Psoas muscle (tissue), 8 donors: ENCODE results near the gene ARL15. TPM values are rescaled to one million over a fixed set of nuclear protein-coding genes. Genes with fewer than 3 reads are reported as not detected.

Experiments used
- ATAC-seq, 4 donors: fragments of 200-7000 bp; cut with Tn5 transposase; one replicate each; pipeline ENCODE4 v1.9.1; 2020; ENCODE audit warnings: moderate library complexity in 3 of 4, mild to moderate bottlenecking in 2 of 4
- DNase-seq, 2 donors: peaks; one replicate each; pipeline ENCODE4 v3.0.0-alpha.2; 2020
- H3K27ac ChIP-seq: fragments of 200-600 bp; one replicate; pipeline ENCODE4 v1.8.0; 2022
- H3K27me3 ChIP-seq, 3 donors: fragments of 200-600 bp in 1 of 3; one replicate each; pipeline versions ENCODE4 v1.6.1 to v1.8.0; 2013 to 2022; ENCODE audit warnings: low read length in 2 of 3, mild to moderate bottlenecking in 2 of 3, moderate library complexity in 1 of 3; ENCODE audit not compliant: insufficient read depth in 3 of 3
- H3K36me3 ChIP-seq, 2 donors: fragments of 200-600 bp in 1 of 2; one replicate each; pipeline versions ENCODE4 v1.6.1 to v1.8.0; 2013 to 2022; ENCODE audit warnings: low read depth in 1 of 2, mild to moderate bottlenecking in 1 of 2, moderate library complexity in 1 of 2; ENCODE audit not compliant: insufficient read depth in 1 of 2
- H3K4me1 ChIP-seq: fragments of 200-600 bp; one replicate; pipeline ENCODE4 v1.8.0; 2022
- H3K4me3 ChIP-seq: fragments of 200-600 bp; one replicate; pipeline ENCODE4 v1.8.0; 2022; ENCODE audit warnings: mild to moderate bottlenecking
- H3K9me3 ChIP-seq: fragments of 200-600 bp; one replicate; pipeline ENCODE4 v1.8.0; 2022
- WGBS, 3 donors: extraction: QIAGEN DNeasy Blood & Tissue Kit; methylation state at CpG; one replicate each; pipeline versions ENCODE4 v1.1.6 to v1.1.7; 2013; 5-methylcytosine and 5-hydroxymethylcytosine counted together
- intact Hi-C, 2 donors: fragments of 100-400 bp; cut with DNase I; formaldehyde crosslinking; loops; one replicate each; pipeline versions ENCODE4 v1.11.0 to v1.14.2; 2022
- polyA plus RNA-seq, 3 donors: library from polyadenylated mRNA; stranded (reverse); fragments of 200-250 nt; gene quantifications; one replicate each; pipeline ENCODE4 v1.2.3, GENCODE V29; 2013
- total RNA-seq, 4 donors: library from RNA; stranded (reverse); fragmentation: NEBNext Ultra II Directional in 2 of 4; extraction: Animal tissue kit (Norgen Biotek cat#: 25700) in 2 of 4; gene quantifications; one replicate each; pipeline versions ENCODE4 v1.2.1 to v1.2.4, GENCODE V29; 2021 to 2023
- TF ChIP-seq, protein P1 (sequence below): fragments of 200-600 bp; IDR thresholded peaks from one replicate; pipeline ENCODE4 v1.8.0; 2022; ENCODE audit warnings: antibody characterized with exemption
- donor health status: healthy with polysubstance abuse.
- donor health status: DM: no; HTN: no; CAD: no; lungs with moderate emphysema.
- donor health status: Bipolar disorder and iron deficiency.
- donor health status: healthy.
- donor health status: DM: yes; HTN: yes; CAD: no.
- donor health status: DM: no; HTN: no; CAD: no.
- donor health status: DM: no; HTN: no; CAD: no.
- donor health status: DM: yes; HTN: yes; CAD: no.

ARL15 gene
- total and polyA plus RNA-seq, 7 donors: 2.5 to 8.9 (median 4.6) TPM

DNA sequence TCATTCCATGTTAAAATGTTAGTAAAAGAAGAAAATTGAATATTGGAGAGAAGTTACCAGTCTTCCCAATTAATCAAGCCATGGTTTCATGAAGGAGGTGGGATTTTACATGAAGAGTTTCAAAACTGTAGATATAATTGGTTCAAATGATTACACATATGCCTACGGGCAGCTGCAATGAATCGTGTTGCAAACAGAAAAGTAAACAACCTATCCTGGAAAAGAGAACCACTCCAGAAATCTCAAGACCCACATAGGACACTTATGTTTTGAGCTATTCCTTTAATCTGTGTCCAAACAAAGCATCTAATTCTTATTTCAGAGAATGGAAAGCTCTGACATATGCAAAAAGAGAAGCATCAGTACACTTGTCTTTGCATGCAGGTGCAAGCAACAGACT is 409.7 kb downstream of the ARL15 start:
- no peak overlapping the region for H3K27ac ChIP-seq
- 80 to 89% (median 87%) methylated on average over 2 of the region's 2 CpGs for WGBS, 3 donors
- intact Hi-C loops: no loop called here
- no peaks in the 10 kb centered on the region for H3K9me3 ChIP-seq
- DNase-seq: no peak
- H3K36me3 ChIP-seq: no peaks in the 10 kb centered on the region
- H3K27me3 ChIP-seq: no peaks in the 10 kb centered on the region
- no peak overlapping the region for H3K4me3 ChIP-seq
- ATAC-seq: no peak
- TF ChIP-seq, protein P1, sequence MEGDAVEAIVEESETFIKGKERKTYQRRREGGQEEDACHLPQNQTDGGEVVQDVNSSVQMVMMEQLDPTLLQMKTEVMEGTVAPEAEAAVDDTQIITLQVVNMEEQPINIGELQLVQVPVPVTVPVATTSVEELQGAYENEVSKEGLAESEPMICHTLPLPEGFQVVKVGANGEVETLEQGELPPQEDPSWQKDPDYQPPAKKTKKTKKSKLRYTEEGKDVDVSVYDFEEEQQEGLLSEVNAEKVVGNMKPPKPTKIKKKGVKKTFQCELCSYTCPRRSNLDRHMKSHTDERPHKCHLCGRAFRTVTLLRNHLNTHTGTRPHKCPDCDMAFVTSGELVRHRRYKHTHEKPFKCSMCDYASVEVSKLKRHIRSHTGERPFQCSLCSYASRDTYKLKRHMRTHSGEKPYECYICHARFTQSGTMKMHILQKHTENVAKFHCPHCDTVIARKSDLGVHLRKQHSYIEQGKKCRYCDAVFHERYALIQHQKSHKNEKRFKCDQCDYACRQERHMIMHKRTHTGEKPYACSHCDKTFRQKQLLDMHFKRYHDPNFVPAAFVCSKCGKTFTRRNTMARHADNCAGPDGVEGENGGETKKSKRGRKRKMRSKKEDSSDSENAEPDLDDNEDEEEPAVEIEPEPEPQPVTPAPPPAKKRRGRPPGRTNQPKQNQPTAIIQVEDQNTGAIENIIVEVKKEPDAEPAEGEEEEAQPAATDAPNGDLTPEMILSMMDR: no peak
- peaks cover 7% of the 10 kb centered on the region for H3K4me1 ChIP-seq

GRCh38 chr5:53895091-53895683 is 415.2 kb downstream of the ARL15 start:
- Histone ChIP-seq H3K4me1 (no peaks in the 10 kb centered on the region), H3K27me3 (no peaks in the 10 kb centered on the region), H3K4me3 (no peak overlapping the region), H3K36me3 (no peaks in the 10 kb centered on the region), H3K9me3 (no peaks in the 10 kb centered on the region), H3K27ac (no peak overlapping the region)
- intact Hi-C loops: no loop called here
- 46 to 53% (median 51%) methylated on average over 3 of the region's 3 CpGs for WGBS, 3 donors
- ATAC-seq (no peak), DNase-seq (no peak)
- TF ChIP-seq, protein P1: no peak

- no peak for DNase-seq
- H3K4me3 ChIP-seq: no peak overlapping the region
- intact Hi-C loops: no loop called here
- H3K27ac ChIP-seq: no peak overlapping the region
- no peaks in the 10 kb centered on the region for H3K9me3 ChIP-seq
- WGBS, 3 donors: 31 to 41% (median 40%) methylated on average over 1 of the region's 1 CpG
- ATAC-seq: no peak
- H3K27me3 ChIP-seq: no peaks in the 10 kb centered on the region
- H3K4me1 ChIP-seq: no peaks in the 10 kb centered on the region
- TF ChIP-seq, protein P1: no peak
- H3K36me3 ChIP-seq: no peaks in the 10 kb centered on the region
Observed at GRCh38 chr5:53893626-53894025, 416.7 kb downstream of the ARL15 start.

DNA sequence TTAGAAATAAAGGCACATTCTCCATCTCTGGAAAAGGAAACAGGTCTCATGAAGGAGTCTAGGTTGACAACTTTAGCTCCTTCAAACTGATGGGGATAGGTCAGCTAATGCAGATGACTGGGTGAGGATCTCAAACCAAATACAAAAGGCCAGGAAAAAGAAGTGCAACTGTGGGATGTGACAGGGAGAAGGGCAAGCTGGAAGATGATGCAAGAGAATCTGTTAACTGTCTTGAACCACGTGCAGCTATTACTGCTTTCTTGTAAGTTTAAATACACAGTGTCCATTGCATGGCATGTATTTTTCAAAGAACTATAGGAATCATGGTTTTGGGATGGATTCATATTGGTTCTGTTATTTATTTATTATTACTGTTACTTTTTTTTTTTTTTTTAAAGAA is 418.1 kb downstream of the ARL15 start:
- no peaks in the 10 kb centered on the region for H3K27me3 ChIP-seq

More for the DNA sequence above, 418.1 kb downstream of the ARL15 start:
- WGBS, 3 donors: 69 to 91% (median 81%) methylated on average over 1 of the region's 1 CpG
- Histone ChIP-seq H3K4me3 (no peak overlapping the region), H3K9me3 (no peaks in the 10 kb centered on the region), H3K4me1 (no peaks in the 10 kb centered on the region), H3K36me3 (no peaks in the 10 kb centered on the region), H3K27ac (no peak overlapping the region)
- TF ChIP-seq, protein P1: no peak
- ATAC-seq (no peak), DNase-seq (no peak)
- intact Hi-C loops: no loop called here
